GM18498 (cell line): Measurements from ENCODE around the gene FIBCD1.

Experiments
- ATAC-seq: cut with Tn5 transposase; IDR thresholded peaks from one replicate; pipeline ENCODE4 v1.9.1; 2021; ENCODE audit warnings: mild to moderate bottlenecking, moderate library complexity; ENCODE audit not compliant: unreplicated experiment

Gene FIBCD1

DNA sequence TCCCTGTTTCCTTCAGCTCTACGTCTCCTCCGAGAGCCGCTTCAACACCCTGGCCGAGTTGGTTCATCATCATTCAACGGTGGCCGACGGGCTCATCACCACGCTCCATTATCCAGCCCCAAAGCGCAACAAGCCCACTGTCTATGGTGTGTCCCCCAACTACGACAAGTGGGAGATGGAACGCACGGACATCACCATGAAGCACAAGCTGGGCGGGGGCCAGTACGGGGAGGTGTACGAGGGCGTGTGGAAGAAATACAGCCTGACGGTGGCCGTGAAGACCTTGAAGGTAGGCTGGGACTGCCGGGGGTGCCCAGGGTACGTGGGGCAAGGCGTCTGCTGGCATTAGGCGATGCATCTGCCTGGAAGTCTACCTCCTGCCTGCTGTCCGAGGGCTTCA is 76.3 kb downstream of the FIBCD1 start:
- no peak for ATAC-seq

DNA sequence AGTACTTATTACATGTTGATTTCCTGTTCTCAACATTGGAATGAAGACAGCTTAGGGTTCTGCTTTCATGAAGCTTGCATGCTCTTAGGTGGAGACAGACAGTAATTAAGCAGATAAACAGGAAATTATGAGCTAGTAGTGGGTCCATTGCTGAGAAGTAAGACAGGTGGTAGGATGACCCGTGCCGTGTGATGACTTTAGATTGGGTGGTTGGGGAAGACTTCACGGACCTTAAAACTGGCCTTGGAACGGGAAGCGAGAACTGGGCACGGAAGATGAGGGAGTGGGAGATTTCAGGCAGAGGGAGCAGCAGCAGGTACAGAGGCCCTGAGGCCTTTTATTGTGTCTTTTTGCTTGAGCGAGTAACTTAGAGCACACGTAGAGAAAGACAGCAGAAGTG is 76.8 kb downstream of the FIBCD1 start:
- ATAC-seq = no peak

DNA sequence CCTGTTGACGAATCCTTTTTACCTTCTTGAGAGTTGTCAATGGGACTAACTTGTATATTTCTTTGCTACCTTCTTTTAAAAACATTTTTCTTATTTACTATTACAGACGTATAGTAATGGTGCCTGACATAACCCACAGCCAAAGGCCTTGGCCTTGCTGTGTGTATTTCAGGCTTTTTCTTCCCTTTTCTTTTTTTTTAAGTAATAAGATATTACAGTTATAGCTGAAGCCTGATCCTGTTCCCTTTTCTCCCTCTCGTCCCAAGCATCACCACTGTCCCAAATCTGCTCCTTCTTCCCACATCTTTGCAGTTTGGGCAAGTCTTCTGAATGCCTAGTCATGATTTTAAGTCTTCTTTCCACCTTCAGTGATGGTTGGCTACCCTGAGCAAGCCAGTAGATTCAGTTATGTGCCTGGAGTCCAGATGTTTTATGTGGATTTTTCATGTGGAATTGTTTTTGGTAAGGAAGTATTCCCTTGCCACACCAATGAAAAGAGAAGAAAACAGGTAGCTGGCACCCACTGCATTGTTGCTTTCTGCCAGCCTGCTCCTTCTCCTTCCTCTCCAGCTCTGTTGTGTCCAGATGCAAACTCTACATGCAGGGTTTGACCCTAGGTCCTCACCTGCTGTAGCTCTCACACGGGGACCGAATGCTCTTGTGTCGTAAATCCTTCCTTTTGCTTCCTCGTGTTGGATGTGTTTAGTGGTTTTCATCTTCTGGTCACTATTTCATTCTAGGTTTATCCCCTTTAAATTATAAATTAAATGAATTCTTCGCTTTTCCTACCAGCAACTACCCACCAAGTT is 77.5 kb downstream of the FIBCD1 start:
- ATAC-seq = no peak

DNA sequence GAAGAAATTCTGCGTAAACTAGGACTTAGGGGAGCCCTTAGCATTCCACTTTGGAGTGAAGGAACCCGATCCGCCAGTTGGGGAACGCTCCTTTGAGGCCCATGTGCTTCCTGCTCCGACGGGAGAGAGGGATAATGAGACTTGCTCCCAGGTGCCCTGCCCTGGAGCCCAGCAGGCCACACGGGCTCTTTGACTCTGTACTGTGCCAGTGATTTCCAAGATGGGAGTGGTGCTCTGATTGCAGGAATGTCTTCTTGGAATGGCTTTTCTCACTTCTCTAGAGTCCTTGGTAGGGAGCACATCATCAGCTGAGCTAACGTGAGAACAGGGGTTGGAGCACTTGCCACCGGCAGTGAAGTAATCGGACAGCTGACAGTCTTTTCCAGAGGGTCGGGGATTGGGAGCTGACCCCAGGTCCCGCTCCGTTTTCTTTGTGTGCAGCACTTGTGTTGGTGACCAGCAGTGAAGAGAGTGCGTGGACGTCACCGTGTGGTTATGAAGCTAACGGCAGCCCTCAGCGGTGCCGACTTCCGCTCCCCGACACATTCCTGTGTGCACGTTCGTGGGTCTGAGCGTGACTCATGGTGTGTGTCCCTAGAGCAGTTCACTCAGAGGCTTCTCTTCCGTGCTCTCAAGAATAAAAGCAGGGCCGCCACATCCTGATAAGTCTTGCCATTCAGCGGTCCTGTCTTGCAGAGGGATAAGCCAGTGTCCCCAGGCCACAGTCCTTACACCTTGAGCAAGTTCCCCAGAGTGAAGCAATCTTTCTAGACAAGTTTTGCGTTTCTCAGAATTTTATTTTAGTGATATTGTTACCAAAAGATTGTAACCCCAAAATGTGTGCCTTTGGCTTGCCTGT is 78.4 kb downstream of the FIBCD1 start:
- no peak for ATAC-seq

DNA sequence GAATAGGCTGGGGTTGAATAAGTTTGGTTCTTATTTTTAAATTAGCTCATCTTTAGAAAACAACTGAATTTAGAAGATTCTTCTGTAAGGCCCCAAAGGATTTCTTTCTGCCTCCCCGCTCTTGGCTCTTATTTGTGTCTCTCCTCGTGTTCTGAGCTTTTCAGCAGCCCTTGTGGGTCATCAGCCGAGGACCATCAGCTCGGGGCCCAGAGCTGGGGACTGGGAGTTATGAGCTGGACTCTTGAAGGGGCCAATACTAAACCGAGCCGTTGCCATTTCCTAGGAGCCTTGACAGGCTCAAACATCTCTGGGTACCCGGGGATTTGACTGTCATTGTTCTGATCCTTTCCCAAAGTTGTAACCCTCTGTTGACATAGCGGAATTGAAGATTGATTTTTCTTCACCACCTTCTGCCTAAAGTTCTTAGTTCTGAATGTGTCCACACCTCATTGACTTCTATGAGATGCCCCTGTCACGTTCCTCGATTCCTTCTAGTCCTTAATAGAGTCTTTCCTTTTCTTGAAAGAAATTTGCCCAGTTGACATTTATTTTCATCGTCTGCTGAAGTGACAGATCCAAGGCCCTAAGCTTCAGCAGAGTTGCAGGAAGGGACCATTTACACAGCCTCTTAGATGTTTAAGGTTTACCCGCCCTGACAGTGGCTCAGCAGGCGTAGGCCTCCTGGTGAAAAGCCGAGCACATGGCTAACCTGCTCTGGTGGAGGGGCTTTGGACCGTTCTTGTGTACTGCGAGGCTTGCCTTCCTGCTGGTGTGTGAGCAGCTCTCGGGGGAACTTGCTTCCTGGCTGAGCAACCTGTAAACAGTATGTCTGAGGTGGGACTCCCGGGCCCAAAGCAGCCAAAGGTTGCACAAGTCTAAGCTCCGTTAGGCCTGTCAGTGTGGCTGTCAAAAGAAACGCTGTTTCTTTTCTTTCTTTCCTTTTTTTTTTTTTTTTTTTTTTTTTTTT is 80.0 kb downstream of the FIBCD1 start:
- no peak for ATAC-seq

DNA sequence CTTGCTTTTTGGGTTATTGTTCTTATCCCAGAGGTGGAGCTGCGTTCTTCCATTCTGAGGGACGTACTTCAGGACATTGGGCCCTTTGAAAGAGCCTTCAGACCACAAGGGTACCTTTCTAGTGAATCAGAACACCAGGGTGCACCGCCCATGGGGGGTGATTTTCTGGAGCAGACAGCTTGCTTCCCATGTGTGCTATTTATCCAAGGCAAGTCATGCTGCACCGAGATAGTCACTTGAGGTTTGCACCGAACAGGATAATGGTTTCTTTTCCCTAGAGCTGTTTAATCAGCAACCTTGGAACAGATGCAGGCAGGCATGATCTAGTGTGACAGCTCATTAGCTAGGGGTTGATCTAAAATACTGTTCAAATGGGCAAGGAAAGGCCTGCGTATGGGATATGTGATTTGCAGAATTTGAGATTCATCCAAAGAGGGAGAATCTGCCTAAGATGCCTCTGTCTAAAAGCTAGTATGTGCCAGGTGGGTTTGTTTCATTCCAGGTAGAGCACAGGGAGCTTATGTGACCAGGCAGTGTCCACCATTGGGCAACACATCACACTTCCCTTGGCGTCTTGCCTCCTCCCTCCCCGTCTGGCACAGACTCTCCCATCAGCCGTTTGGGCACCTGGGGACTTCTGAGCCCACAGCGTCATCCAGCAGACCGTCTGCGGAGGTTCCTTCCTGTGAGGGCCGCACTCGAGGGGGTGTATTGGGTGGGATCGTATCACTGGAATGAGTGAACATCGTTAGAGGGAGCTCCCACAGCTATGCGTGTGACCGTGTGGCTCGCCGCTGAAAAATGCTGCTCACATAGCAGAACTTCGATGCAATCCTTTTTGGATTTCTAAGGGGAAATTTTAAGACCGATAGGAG is 80.9 kb downstream of the FIBCD1 start:
- no peak for ATAC-seq

DNA sequence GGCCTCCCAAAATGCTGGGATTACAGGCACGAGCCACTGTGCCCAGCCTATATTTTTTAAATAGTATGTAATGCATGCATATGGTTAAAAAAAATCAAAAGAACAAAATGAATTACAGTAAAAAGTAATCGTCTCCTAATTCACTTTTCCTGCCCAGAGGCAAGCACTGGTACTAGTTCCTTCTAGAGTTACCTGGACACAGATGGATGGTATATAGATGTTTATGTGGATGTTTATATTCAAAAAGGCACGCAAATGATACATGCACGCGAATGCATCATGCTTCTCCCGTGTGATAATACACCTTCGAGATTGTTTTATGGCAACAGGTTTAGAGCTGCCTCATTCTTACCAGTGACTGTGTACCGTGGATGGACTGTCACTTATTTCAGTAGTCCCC is 82.6 kb downstream of the FIBCD1 start:
- ATAC-seq = no peak

DNA sequence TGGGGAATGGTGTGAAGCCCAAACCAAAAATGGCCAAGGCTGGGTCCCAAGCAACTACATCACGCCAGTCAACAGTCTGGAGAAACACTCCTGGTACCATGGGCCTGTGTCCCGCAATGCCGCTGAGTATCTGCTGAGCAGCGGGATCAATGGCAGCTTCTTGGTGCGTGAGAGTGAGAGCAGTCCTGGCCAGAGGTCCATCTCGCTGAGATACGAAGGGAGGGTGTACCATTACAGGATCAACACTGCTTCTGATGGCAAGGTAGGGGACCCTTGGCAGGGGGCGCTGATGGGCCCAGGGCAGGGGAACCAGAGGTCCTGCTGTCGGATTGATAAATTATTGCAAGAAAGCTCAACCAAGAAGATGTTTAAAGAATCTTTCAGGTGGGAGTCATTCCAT is 84.2 kb downstream of the FIBCD1 start:
- no peak for ATAC-seq

DNA sequence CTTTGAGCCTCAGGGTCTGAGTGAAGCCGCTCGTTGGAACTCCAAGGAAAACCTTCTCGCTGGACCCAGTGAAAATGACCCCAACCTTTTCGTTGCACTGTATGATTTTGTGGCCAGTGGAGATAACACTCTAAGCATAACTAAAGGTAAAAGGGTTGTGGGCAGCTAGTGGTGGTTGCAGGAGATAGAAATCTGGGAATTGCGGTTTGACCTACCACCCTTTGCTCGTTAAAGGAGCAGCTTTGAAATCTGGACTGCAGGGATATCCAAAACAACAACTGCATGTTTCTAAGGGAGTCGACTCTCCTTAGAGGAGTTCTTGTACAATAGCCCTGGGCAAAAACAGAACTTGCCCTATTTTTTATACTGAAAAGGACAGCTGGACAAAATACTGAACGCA is 85.0 kb downstream of the FIBCD1 start:
- no peak for ATAC-seq

DNA sequence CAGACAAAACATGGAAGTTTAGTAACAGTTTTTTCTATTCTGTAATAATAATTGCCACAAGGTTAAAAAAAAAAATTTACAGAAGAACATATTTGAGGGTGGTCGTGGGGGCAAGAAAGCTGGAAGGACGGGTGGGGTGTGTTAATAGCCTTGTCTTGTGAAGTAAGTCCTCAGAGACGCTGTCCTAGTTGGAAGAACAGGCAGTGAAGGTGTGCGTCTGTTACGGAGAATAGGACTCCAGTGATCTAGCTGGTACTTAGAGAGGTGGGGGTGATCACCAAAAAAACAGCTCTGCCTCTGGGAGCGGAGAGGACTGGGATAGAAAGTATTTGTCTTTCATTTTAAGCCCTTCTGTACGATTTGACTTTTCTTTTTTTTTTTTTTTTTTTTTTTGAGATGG is 86.2 kb downstream of the FIBCD1 start:
- ATAC-seq = no peak
